GM21381 (cell line): ENCODE data around the gene SLC35F3.
"Not testable (repeated sequence)": the region's sequence is repeated elsewhere in the genome, so short reads cannot be mapped to it uniquely, and the experiment has no call there.

Source experiments
- ATAC-seq: cut with Tn5 transposase; IDR thresholded peaks from one replicate; pipeline ENCODE4 v1.9.1; 2021; ENCODE audit warnings: mild to moderate bottlenecking, moderate library complexity; ENCODE audit not compliant: unreplicated experiment

The SLC35F3 gene

DNA sequence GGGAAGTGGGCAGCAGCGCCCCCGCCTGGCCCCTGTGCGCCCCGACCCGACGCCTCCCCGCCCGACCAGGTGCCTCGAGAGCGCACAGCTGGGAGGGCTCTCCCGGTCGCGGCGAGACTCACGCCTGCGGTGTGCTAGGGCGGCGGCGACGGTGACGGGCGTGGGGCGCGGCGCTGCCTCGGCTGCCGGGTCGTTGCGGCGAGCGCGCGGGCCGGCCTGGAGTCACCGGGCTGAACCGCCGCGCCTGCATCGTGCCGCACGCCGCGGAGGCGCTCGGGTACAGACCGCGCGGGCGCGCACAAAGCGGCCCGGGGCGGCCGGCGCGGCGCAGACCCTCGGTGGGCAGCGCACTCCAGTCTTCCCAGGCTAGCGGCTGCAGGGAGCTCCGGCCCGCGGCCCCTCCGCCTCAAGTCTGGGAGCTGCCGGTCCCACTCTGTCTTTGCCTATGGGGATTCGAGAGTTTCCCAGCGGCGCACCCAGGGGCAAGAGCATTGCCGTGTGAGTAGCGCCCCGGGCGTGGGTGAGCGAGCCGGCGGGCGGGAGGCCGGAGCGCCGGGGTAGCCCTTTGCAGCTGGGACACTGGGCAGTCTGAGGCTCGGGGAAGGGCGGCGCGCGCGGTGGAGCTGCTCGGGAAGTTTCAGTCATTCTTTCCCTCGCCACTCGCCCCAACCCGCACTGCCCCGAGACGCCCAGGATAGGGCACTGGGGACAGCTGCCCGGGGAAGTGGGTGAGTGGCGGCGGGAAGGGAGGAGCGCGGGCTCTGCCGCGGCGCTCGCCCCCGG is at the start of gene SLC35F3:
TSS of gene SLC35F3 (plus strand) at position 44 of the 783 bp plus-strand sequence.
- no peak for ATAC-seq

- ATAC-seq: no peak
These were observed 45.0 kb upstream of the SLC35F3 start for GRCh38 chr1:233859446-233859845.

DNA sequence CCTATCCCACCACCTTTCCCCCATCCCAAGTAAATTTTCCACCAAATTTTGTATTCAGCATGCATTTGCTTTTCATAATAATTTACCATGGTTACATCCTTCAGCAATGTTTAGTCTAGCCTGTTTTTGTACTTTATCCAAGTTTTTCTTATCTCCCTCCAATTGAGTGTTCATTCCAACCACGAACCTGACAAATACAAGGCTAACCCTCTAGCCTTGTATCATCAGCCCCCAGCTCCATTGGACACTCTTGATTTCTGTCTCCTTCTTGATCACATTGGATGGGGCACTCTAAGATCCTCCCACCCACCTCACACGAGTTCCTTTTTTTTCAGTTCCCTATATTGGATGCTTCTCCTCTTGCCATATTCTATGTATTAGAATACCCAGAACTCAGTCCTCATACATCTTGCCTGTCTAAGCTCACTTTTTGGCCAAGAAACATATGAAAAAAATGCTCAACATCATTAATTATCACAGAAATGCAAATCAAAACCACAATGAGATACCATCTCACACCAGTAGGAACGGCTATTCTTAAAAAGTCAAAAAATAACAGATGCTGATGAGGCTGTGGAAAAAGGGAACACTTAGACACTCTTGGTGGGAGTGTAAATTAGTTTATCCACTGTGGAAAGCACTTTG is 40.5 kb upstream of the SLC35F3 start:
- no peak for ATAC-seq

- no peak for ATAC-seq
These were observed 39.9 kb upstream of the SLC35F3 start for GRCh38 chr1:233864578-233864977.

- ATAC-seq: no peak
These were observed 39.3 kb upstream of the SLC35F3 start for GRCh38 chr1:233865216-233865615.

- ATAC-seq: no peak
These were observed 38.6 kb upstream of the SLC35F3 start for GRCh38 chr1:233865902-233866301.

- no peak for ATAC-seq
These were observed 37.4 kb upstream of the SLC35F3 start for GRCh38 chr1:233867028-233867427.

GRCh38 chr1:233868461-233868860 is 36.0 kb upstream of the SLC35F3 start:
- no peak for ATAC-seq

DNA sequence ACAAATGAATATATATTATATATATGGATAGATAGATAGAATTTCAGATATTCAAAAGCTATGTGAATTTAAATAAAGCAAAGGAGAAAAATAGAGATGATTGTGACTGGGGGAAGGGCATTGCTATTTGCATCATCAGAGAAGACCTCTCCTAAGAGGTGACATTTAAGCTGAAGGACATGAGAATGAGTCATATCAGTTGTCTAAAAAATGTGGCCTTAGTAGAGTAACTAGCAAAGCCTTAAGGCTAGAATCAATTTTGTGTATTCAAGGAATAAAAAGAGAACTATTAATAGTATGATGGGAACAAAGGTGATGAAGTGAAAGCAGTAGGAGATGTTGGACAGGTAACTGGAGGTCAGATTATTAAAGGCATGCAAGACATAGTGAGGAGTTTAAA is 34.8 kb upstream of the SLC35F3 start:
- no peak for ATAC-seq

GRCh38 chr1:233873666-233874065 is 30.8 kb upstream of the SLC35F3 start:
- ATAC-seq: no peak

- no peak for ATAC-seq
These were observed 24.6 kb upstream of the SLC35F3 start for GRCh38 chr1:233879841-233880240.

DNA sequence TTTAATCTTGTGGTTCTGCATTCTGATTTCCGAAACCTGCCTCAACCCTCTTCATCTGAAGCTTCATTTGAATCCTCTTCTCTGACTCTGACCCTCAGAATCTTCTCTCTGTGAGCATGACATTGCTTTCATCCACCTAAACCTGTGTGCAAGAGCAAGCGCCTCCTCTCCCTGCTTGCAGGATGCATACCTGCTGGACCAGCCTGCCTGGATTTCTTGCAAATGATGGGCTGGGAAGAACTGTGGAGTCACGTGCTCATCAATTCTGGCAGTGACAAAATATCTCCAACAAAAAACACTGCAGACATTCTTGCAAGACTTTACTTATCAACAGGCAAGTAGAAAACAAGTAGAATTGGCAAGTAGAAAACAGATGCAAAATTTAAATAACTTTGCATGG is 20.8 kb upstream of the SLC35F3 start:
- ATAC-seq: no peak

DNA sequence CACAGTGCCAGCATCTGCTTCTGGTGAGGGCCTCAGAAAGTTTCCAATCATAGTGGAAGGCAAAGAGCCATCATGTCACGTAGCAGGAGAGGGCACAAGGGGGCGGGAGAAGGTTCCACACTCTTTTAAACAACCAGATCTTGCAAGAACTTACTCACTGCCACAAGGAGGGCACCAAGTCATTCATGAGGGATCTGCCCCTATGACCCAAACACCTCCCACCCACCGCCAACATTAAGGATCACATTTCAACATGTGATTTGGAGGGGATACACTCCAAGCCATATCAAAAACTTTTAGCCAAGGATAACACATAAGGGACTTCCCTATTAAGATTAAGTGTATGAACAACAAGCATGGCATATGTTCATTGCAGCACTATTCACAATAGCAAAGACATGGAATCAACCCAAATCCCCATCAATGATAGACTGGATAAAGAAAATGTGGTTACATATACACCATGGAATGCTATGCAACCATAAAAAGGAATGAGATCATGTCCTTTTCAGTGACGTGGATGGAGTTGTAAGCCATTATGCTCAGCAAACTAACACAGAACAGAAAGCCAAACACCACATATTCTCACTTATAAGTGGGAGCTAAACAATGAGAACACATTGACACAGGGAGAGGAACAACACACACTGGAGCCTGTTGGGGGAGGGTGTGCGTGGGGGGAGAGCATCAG is 19.9 kb upstream of the SLC35F3 start:
- ATAC-seq: no peak

GRCh38 chr1:233885196-233885920 is 19.1 kb upstream of the SLC35F3 start:
- ATAC-seq: no peak

GRCh38 chr1:233891151-233891550 is 13.3 kb upstream of the SLC35F3 start:
- ATAC-seq: not testable (repeated sequence)

- ATAC-seq: peak; percentile 99
These were observed 6.9 kb upstream of the SLC35F3 start for GRCh38 chr1:233897325-233898162.

DNA sequence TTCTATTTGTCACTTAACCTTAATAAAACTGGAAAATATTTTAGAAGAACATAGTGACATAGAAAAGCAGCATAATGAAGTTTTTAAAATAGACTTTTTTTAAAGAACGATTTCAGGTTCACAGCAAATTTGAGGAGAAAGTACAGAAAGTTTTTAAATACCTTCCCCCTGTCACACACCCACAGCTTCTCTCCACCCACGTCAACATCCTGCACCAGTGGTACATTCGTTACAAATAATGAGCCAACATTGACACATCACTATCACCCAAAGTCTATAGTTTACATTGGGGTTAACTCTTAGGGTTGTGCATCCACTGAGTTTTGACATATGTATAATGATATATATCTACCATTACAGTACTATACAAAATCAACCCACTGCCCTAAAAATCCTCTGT is 3.0 kb upstream of the SLC35F3 start:
- no peak for ATAC-seq

DNA sequence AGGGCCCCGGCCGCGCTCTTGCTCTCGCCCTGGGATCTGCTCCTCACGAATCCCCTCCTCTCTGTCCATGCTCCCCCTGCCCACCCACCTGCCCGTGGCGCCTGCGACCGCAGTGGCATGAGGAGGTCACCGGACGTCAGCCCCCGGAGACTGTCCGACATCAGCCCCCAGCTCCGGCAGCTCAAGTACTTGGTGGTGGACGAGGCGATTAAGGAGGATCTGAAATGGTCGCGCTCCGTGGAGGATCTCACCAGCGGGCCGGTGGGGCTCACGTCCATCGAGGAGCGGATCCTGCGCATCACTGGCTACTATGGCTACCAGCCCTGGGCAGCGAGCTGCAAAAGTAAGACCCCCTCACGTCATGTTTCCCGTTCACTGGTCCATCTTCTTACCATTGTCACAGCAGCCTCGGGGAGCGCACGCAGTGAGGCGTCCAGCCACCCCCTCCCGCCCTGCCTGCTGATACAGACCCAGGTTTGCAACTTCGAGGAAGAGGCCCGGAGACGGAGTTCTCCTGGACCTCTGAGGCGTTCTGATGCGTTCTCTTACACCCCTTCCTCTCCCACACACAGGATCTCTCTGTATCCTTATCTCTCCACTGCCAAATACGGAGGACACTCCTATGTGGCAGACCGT is 1.1 kb downstream of the SLC35F3 start:
- ATAC-seq: no peak

DNA sequence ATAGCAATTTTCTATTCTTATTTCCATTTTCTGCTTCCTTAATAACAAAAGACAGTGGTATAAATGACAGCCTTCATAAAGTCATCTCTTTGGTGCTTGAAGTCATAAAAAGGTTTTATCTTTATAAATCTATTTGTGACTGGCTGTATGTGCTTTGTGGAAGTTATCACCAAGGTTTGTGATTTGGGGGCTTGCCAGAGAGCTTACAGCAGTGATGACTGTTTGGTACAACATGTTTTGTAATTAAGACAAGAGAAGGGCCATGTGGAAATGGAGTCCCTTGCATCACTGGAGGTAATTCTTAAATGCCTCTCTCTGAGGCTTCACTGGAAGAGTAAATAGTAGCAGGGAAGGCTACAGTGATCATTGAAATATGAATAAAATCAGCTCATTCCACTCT is 2.7 kb downstream of the SLC35F3 start:
- no peak for ATAC-seq

DNA sequence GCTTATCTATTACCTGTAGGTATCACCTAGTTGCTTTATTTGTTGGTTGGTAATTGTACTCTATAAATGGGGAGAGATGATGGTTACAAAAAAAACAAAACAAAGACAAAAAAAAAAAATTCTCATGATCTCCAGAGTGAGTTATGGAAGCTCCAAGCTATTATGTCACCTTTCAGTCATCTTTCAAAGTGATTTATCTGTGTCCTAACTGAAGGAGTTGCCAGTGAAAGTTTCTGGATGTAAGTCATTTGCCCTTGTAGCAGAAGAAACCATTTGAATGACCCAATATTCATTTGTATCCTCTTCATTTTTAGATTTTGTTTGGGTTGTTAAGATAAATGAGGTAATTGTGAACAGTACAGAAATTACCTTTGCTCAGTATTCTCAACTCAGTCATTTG is 3.6 kb downstream of the SLC35F3 start:
- ATAC-seq: no peak
